Stimulated activated CD4-positive, alpha-beta T cell treated with anti-CD3 and anti-CD28 coated beads, Interleukin-12 subunit alpha, Interleukin-12 subunit beta, amount 100 ng/mL, for 48 hours (primary cell): ENCODE data around the gene TBX2.

ENCODE experiments used
- DNase-seq, 3 donors: peaks; one replicate each; pipeline ENCODE4 v3.0.0-alpha.2; 2020; ENCODE audit warnings: low read depth in 2 of 3, low spot score in 1 of 3

Gene TBX2

GRCh38 chr17:61453566-61454380 is 54.1 kb downstream of the TBX2 start:
- DNase-seq = no peak

- DNase-seq = no peak
Measured at GRCh38 chr17:61454381-61455323, 55.0 kb downstream of the TBX2 start.

GRCh38 chr17:61455324-61456060 is 55.8 kb downstream of the TBX2 start:
- DNase-seq = no peak

GRCh38 chr17:61456061-61456681 is 56.5 kb downstream of the TBX2 start:
- DNase-seq = no peak

- DNase-seq = no peak
Measured at GRCh38 chr17:61456688-61457225, 57.1 kb downstream of the TBX2 start.

GRCh38 chr17:61457226-61457983 is 57.8 kb downstream of the TBX2 start:
- no peak for DNase-seq

- no peak for DNase-seq
Measured at GRCh38 chr17:61458000-61458399, 58.4 kb downstream of the TBX2 start.

- no peak for DNase-seq
Measured at GRCh38 chr17:61458421-61459141, 58.9 kb downstream of the TBX2 start.
